ENCODE data around the gene ACOT7.

The ACOT7 gene

DNA sequence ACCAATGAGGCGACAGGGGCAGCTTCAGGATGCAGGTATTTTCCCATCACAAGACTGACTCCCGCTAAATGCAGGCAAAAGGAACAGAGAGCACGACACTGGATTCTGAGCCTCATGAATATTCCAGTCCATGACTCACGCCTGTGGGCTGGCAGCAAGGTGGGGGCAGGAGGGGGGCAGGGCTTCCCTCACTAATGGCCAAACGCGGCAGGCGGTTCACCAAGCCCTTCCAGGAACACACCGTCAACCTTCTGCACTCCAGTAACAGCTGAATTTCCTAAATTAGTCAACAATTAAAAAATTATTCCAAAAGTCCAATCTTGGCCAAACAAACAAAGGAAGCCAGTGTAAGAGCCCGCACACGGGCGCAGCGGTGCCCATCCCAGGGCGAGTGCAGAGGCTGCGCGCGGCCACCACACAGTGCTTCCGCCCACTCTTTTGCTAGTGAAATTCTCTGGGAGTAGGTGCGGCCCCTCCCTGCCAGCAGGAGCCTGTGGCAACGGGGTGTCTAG lies 120.1 kb downstream of the ACOT7 start:
- no peaks in the 10 kb centered on the region for H3K79me2 ChIP-seq (ENCODE audit: insufficient read depth, low read length)
- H3F3A ChIP-seq (ENCODE audit: low read depth): no peaks in the 10 kb centered on the region
- no peak for TF ChIP-seq EZH2phosphoT487 (IDR thresholded peaks at IDR 0.05; ENCODE audit: borderline replicate concordance)
- TF ChIP-seq, protein P1, sequence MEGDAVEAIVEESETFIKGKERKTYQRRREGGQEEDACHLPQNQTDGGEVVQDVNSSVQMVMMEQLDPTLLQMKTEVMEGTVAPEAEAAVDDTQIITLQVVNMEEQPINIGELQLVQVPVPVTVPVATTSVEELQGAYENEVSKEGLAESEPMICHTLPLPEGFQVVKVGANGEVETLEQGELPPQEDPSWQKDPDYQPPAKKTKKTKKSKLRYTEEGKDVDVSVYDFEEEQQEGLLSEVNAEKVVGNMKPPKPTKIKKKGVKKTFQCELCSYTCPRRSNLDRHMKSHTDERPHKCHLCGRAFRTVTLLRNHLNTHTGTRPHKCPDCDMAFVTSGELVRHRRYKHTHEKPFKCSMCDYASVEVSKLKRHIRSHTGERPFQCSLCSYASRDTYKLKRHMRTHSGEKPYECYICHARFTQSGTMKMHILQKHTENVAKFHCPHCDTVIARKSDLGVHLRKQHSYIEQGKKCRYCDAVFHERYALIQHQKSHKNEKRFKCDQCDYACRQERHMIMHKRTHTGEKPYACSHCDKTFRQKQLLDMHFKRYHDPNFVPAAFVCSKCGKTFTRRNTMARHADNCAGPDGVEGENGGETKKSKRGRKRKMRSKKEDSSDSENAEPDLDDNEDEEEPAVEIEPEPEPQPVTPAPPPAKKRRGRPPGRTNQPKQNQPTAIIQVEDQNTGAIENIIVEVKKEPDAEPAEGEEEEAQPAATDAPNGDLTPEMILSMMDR (conservative IDR thresholded peaks at IDR 0.05; ENCODE audit: low read length): no peak
- H3K9me2 ChIP-seq (replicated peaks; ENCODE audit: low read depth, low read length): no peaks in the 10 kb centered on the region
- no peaks in the 10 kb centered on the region for H3K36me3 ChIP-seq (ENCODE audit: insufficient read depth, low read length)
- no peak overlapping the region for H3K9ac ChIP-seq (ENCODE audit: low read depth, low read length, poor library complexity, severe bottlenecking)
- H3K4me1 ChIP-seq (ENCODE audit: insufficient read depth, low read length, poor library complexity, severe bottlenecking): peaks cover 7% of the 10 kb centered on the region
- no peaks in the 10 kb centered on the region for H4K20me1 ChIP-seq (ENCODE audit: insufficient read depth, low read length, poor library complexity, severe bottlenecking)
- H3K4me2 ChIP-seq (ENCODE audit: low read depth, low read length, poor library complexity, severe bottlenecking): no peak overlapping the region
- no peak overlapping the region for H3K4me3 ChIP-seq (ENCODE audit: low read length, poor library complexity, severe bottlenecking)
- H3K9me3 ChIP-seq (ENCODE audit: insufficient read depth, low read depth, low read length): no peaks in the 10 kb centered on the region
- H2AFZ ChIP-seq (ENCODE audit: low read length): no peak overlapping the region
- H3K27me3 ChIP-seq (ENCODE audit: insufficient read depth, low read length, poor library complexity, severe bottlenecking): no peaks in the 10 kb centered on the region

GRCh38 chr1:6272868-6273267 lies 120.7 kb downstream of the ACOT7 start:
- Histone ChIP-seq H3K79me2 (ENCODE audit: insufficient read depth, low read length) (no peaks in the 10 kb centered on the region), H3K36me3 (ENCODE audit: insufficient read depth, low read length) (no peaks in the 10 kb centered on the region), H3K4me1 (ENCODE audit: insufficient read depth, low read length, poor library complexity, severe bottlenecking) (peaks cover 9% of the 10 kb centered on the region), H3K27me3 (ENCODE audit: insufficient read depth, low read length, poor library complexity, severe bottlenecking) (no peaks in the 10 kb centered on the region), H3K9me2 (replicated peaks; ENCODE audit: low read depth, low read length) (no peaks in the 10 kb centered on the region), H3F3A (ENCODE audit: low read depth) (no peaks in the 10 kb centered on the region), H3K9me3 (ENCODE audit: insufficient read depth, low read depth, low read length) (no peaks in the 10 kb centered on the region), H2AFZ (ENCODE audit: low read length) (no peak overlapping the region), H4K20me1 (ENCODE audit: insufficient read depth, low read length, poor library complexity, severe bottlenecking) (no peaks in the 10 kb centered on the region), H3K9ac (ENCODE audit: low read depth, low read length, poor library complexity, severe bottlenecking) (no peak overlapping the region), H3K4me2 (ENCODE audit: low read depth, low read length, poor library complexity, severe bottlenecking) (no peak overlapping the region), H3K4me3 (ENCODE audit: low read length, poor library complexity, severe bottlenecking) (no peak overlapping the region)
- no peak for TF ChIP-seq EZH2phosphoT487 (IDR thresholded peaks at IDR 0.05; ENCODE audit: borderline replicate concordance)
- TF ChIP-seq, protein P1 (conservative IDR thresholded peaks at IDR 0.05; ENCODE audit: low read length): no peak

DNA sequence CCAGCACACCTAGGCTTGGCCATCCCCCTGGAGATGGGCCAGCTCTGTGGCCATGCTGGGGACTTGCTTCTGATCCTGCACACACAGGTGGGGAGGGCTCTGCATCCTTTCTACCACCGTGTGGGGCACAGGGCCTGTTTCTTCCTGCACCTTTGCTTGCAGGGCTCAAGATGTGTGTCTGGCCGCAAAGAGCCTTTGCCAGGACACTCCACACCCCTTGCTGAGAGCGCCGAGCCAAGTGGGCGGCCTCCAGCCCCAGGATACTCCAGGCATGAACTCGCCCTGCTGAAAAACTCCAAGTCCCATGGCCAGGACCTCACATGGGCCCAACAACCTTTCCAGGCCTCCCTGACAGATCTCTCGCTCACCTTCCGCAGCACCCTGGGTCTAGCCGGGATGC lies 121.1 kb downstream of the ACOT7 start:
- Histone ChIP-seq H3K9me3 (ENCODE audit: insufficient read depth, low read depth, low read length) (no peaks in the 10 kb centered on the region), H3K4me2 (ENCODE audit: low read depth, low read length, poor library complexity, severe bottlenecking) (no peak overlapping the region), H3K36me3 (ENCODE audit: insufficient read depth, low read length) (no peaks in the 10 kb centered on the region), H3F3A (ENCODE audit: low read depth) (no peaks in the 10 kb centered on the region), H3K27me3 (ENCODE audit: insufficient read depth, low read length, poor library complexity, severe bottlenecking) (no peaks in the 10 kb centered on the region), H2AFZ (ENCODE audit: low read length) (no peak overlapping the region), H3K9me2 (replicated peaks; ENCODE audit: low read depth, low read length) (no peaks in the 10 kb centered on the region), H3K79me2 (ENCODE audit: insufficient read depth, low read length) (no peaks in the 10 kb centered on the region), H3K9ac (ENCODE audit: low read depth, low read length, poor library complexity, severe bottlenecking) (no peak overlapping the region), H4K20me1 (ENCODE audit: insufficient read depth, low read length, poor library complexity, severe bottlenecking) (no peaks in the 10 kb centered on the region), H3K4me1 (ENCODE audit: insufficient read depth, low read length, poor library complexity, severe bottlenecking) (peaks cover 9% of the 10 kb centered on the region), H3K4me3 (ENCODE audit: low read length, poor library complexity, severe bottlenecking) (no peak overlapping the region)
- no peak for TF ChIP-seq EZH2phosphoT487 (IDR thresholded peaks at IDR 0.05; ENCODE audit: borderline replicate concordance)
- TF ChIP-seq, protein P1 (conservative IDR thresholded peaks at IDR 0.05; ENCODE audit: low read length): no peak

All from Loucy (cell line).